Measurements from ENCODE around the gene HK3.

DNA sequence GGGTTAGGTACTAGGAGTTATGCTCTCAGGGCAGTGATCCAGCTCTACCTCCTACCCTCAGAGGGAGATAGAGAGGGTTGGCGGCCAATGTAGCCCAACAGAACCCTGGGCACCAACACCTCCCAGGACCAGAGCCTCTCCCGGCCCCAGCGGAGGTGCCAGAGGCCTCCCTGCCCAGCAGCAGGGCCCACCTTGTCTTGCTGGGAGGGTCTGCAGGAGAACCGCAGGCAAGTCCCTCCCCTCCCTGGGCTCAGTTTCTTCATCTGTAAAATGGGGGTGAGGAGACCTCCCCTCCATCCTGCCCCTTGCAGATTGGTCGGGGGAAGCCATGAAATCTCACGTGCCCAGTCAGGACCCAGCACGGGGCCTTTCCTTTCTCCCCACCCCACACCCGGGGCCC lies 34.4 kb downstream of the HK3 start:
- TF ChIP-seq, protein P1, sequence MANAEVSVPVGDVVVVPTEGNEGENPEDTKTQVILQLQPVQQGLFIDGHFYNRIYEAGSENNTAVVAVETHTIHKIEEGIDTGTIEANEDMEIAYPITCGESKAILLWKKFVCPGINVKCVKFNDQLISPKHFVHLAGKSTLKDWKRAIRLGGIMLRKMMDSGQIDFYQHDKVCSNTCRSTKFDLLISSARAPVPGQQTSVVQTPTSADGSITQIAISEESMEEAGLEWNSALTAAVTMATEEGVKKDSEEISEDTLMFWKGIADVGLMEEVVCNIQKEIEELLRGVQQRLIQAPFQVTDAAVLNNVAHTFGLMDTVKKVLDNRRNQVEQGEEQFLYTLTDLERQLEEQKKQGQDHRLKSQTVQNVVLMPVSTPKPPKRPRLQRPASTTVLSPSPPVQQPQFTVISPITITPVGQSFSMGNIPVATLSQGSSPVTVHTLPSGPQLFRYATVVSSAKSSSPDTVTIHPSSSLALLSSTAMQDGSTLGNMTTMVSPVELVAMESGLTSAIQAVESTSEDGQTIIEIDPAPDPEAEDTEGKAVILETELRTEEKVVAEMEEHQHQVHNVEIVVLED (CRISPR knock-in tag; IDR thresholded peaks at IDR 0.05) = no peak
- TF ChIP-seq FOSL1 (tag; conservative IDR thresholded peaks at IDR 0.05) = no peak
- TF ChIP-seq, protein P2, sequence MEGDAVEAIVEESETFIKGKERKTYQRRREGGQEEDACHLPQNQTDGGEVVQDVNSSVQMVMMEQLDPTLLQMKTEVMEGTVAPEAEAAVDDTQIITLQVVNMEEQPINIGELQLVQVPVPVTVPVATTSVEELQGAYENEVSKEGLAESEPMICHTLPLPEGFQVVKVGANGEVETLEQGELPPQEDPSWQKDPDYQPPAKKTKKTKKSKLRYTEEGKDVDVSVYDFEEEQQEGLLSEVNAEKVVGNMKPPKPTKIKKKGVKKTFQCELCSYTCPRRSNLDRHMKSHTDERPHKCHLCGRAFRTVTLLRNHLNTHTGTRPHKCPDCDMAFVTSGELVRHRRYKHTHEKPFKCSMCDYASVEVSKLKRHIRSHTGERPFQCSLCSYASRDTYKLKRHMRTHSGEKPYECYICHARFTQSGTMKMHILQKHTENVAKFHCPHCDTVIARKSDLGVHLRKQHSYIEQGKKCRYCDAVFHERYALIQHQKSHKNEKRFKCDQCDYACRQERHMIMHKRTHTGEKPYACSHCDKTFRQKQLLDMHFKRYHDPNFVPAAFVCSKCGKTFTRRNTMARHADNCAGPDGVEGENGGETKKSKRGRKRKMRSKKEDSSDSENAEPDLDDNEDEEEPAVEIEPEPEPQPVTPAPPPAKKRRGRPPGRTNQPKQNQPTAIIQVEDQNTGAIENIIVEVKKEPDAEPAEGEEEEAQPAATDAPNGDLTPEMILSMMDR (IDR thresholded peaks at IDR 0.05 in 2 of 3, conservative IDR thresholded peaks at IDR 0.05 in 1 of 3; ENCODE audit: insufficient read depth in 2 of 3, low read depth in 1 of 3, low read length in 3 of 3) = no peak
- TF ChIP-seq SMARCE1 (IDR thresholded peaks at IDR 0.05) = no peak
- TF ChIP-seq ASH1L (IDR thresholded peaks at IDR 0.05; ENCODE audit: borderline replicate concordance, low read depth, partially characterized antibody) = no peak
- TF ChIP-seq SMC3 (conservative IDR thresholded peaks at IDR 0.05; ENCODE audit: insufficient read depth, low read depth, low read length) = no peak
- TF ChIP-seq, protein P3, sequence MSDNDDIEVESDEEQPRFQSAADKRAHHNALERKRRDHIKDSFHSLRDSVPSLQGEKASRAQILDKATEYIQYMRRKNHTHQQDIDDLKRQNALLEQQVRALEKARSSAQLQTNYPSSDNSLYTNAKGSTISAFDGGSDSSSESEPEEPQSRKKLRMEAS (CRISPR knock-in tag; IDR thresholded peaks at IDR 0.05) = no peak

Data from K562 (cell line).